HepG2 (cell line): ENCODE data around the gene LYSMD1. TPM values are rescaled to one million over a fixed set of nuclear protein-coding genes. Genes with fewer than 3 reads are reported as not detected.

ENCODE experiments used
- ADNP ChIP-seq: sonication (generic); formaldehyde crosslinking; IDR thresholded peaks from 2 replicates; pipeline ENCODE4 v1.4.0; 2020; ENCODE audit warnings: missing genetic modification reagents
- BRD4 ChIP-seq: sonication (generic); formaldehyde crosslinking; IDR thresholded peaks from 2 replicates; pipeline ENCODE4 v1.4.0; 2020; ENCODE audit warnings: missing genetic modification reagents
- GATA4 ChIP-seq: sonication (generic); IDR thresholded peaks from 2 replicates; pipeline ENCODE4 v1.6.1; 2016; ENCODE audit warnings: antibody characterized with exemption, low read depth, borderline replicate concordance
- HNRNPLL ChIP-seq: fragments of 200-400 bp; formaldehyde crosslinking; IDR thresholded peaks from 2 replicates; pipeline ENCODE4 v1.6.1; 2017; ENCODE audit warnings: mild to moderate bottlenecking, low read depth, low read length; ENCODE audit not compliant: poor library complexity, severe bottlenecking
- KDM3A ChIP-seq: IDR thresholded peaks from 2 replicates; pipeline ENCODE4 v1.6.1; 2018; ENCODE audit warnings: low read depth, missing compliant biosample characterization
- MAZ ChIP-seq, 2 experiments: sonication (generic) in 1 of 2; formaldehyde crosslinking in 1 of 2; IDR thresholded peaks; 2 replicates each; pipeline versions ENCODE4 v1.5.0 to v1.6.1; 2012 to 2020; ENCODE audit warnings: low read depth in 2 of 2, mild to moderate bottlenecking in 2 of 2, borderline replicate concordance in 1 of 2, improper control_type of control experiment in 1 of 2, low read length in 1 of 2, missing genetic modification reagents in 1 of 2, moderate library complexity in 1 of 2
- MIER3 ChIP-seq: IDR thresholded peaks from 2 replicates; pipeline ENCODE4 v1.6.1; 2016; ENCODE audit warnings: missing compliant biosample characterization, borderline replicate concordance
- NFYB ChIP-seq: sonication (generic); formaldehyde crosslinking; IDR thresholded peaks from 2 replicates; pipeline ENCODE4 v1.4.0; 2020; ENCODE audit warnings: missing genetic modification reagents
- PHF5A ChIP-seq: IDR thresholded peaks from one replicate; pipeline ENCODE4 v1.6.1; 2018; ENCODE audit warnings: low read depth, missing genetic modification reagents; ENCODE audit not compliant: unreplicated experiment
- RBM39 ChIP-seq: fragments of 200-400 bp; formaldehyde crosslinking; IDR thresholded peaks from one replicate; pipeline ENCODE4 v1.6.1; 2018; ENCODE audit warnings: antibody characterized with exemption, mild to moderate bottlenecking, low read depth, low read length; ENCODE audit not compliant: poor library complexity, severe bottlenecking
- SALL2 ChIP-seq: sonication (generic); formaldehyde crosslinking; IDR thresholded peaks from 2 replicates; pipeline ENCODE4 v1.8.1; 2023; ENCODE audit warnings: mild to moderate bottlenecking, missing genetic modification reagents, inconsistent platforms
- SAP130 ChIP-seq: IDR thresholded peaks from 2 replicates; pipeline ENCODE4 v1.6.1; 2016; ENCODE audit warnings: low read depth
- SOX6 ChIP-seq, 2 experiments: fragments of 450-650 bp in 1 of 2; sonication (generic) in 1 of 2; formaldehyde crosslinking in 1 of 2; IDR thresholded peaks; 2 replicates each; pipeline versions ENCODE4 v1.4.0 to v1.6.1; 2017 to 2020; ENCODE audit warnings: antibody characterized with exemption in 1 of 2, mild to moderate bottlenecking in 1 of 2, missing genetic modification reagents in 1 of 2
- SP1 ChIP-seq, 2 experiments: fragments of 450-650 bp in 1 of 2; sonication (generic) in 1 of 2; formaldehyde crosslinking in 1 of 2; IDR thresholded peaks; 2 replicates each; pipeline versions ENCODE4 v1.4.0 to v1.6.1; 2016 to 2020; ENCODE audit warnings: missing genetic modification reagents in 1 of 2
- SP4 ChIP-seq: sonication (generic); formaldehyde crosslinking; IDR thresholded peaks from 2 replicates; pipeline ENCODE4 v1.8.1; 2023; ENCODE audit warnings: mild to moderate bottlenecking, missing genetic modification reagents
- TBP ChIP-seq: sonication (generic); formaldehyde crosslinking; IDR thresholded peaks from 2 replicates; pipeline ENCODE4 v1.5.0; 2020; ENCODE audit warnings: missing genetic modification reagents
- ZBTB38 ChIP-seq: sonication (generic); formaldehyde crosslinking; IDR thresholded peaks from 2 replicates; pipeline ENCODE4 v1.5.1; 2020; ENCODE audit warnings: mild to moderate bottlenecking, missing genetic modification reagents
- ZFP36L1 ChIP-seq: sonication (generic); formaldehyde crosslinking; IDR thresholded peaks from 2 replicates; pipeline ENCODE4 v1.8.0; 2022; ENCODE audit warnings: mild to moderate bottlenecking, missing genetic modification reagents, moderate library complexity
- ZFP36L2 ChIP-seq: sonication (generic); formaldehyde crosslinking; IDR thresholded peaks from 2 replicates; pipeline ENCODE4 v1.4.0; 2020; ENCODE audit warnings: missing genetic modification reagents
- ZFP41 ChIP-seq: sonication (generic); formaldehyde crosslinking; IDR thresholded peaks from 2 replicates; pipeline ENCODE4 v1.4.0; 2020; ENCODE audit warnings: mild to moderate bottlenecking, missing genetic modification reagents, borderline replicate concordance
- ZMAT3 ChIP-seq: sonication (generic); formaldehyde crosslinking; conservative IDR thresholded peaks from 2 replicates; pipeline ENCODE4 v1.7.0; 2021; ENCODE audit warnings: missing genetic modification reagents
- ZNF124 ChIP-seq: sonication (generic); formaldehyde crosslinking; IDR thresholded peaks from 2 replicates; pipeline ENCODE4 v1.4.0; 2020; ENCODE audit warnings: missing genetic modification reagents
- ZNF619 ChIP-seq: sonication (generic); formaldehyde crosslinking; IDR thresholded peaks from 2 replicates; pipeline ENCODE4 v1.4.0; 2020; ENCODE audit warnings: mild to moderate bottlenecking, missing genetic modification reagents
- ZNF766 ChIP-seq: sonication (generic); formaldehyde crosslinking; IDR thresholded peaks from 2 replicates; pipeline ENCODE4 v1.5.0; 2020; ENCODE audit warnings: missing genetic modification reagents, borderline replicate concordance
- ZNF781 ChIP-seq: sonication (generic); formaldehyde crosslinking; IDR thresholded peaks from 2 replicates; pipeline ENCODE4 v1.5.1; 2020; ENCODE audit warnings: borderline replicate concordance, mild to moderate bottlenecking, missing genetic modification reagents; ENCODE audit errors: not compliant biosample characterization
- ZSCAN25 ChIP-seq: sonication (generic); formaldehyde crosslinking; IDR thresholded peaks from 2 replicates; pipeline ENCODE4 v1.8.0; 2022; ENCODE audit warnings: mild to moderate bottlenecking, missing genetic modification reagents
- polyA plus RNA-seq, 8 experiments: library from polyadenylated mRNA; depleted of rRNA in 3 of 8; stranded (reverse) in 7 of 8; unstranded in 1 of 8; fragments of >200 nt; fragmentation: Illumina TruSeq in 4 of 8; extraction: Trizol in 4 of 8; gene quantifications; 2 replicates each; pipeline versions ENCODE4 v1.2.1 to v1.2.3, GENCODE V29; 2011 to 2016; ENCODE audit warnings: low read depth in 4 of 8, missing spikeins in 1 of 8, mixed read lengths in 1 of 8; ENCODE audit not compliant: insufficient read depth in 1 of 8
- total RNA-seq, 5 experiments: library from RNA; depleted of rRNA; stranded (reverse); fragments of >200 nt; fragmentation: Illumina TruSeq; extraction: Trizol; gene quantifications; 2 replicates each; pipeline ENCODE4 v1.2.3, GENCODE V29; 2016; ENCODE audit warnings: low read depth in 1 of 5
- TF ChIP-seq, protein P1 (sequence below): IDR thresholded peaks from 2 replicates; pipeline ENCODE4 v1.6.1; 2018; ENCODE audit warnings: missing genetic modification reagents, mild to moderate bottlenecking, missing compliant biosample characterization
- TF ChIP-seq, protein P2 (sequence below): sonication (generic); formaldehyde crosslinking; IDR thresholded peaks from 2 replicates; pipeline ENCODE4 v1.4.0; 2020; ENCODE audit warnings: missing genetic modification reagents

Gene LYSMD1
- total and polyA plus RNA-seq, 2 of the 13 experiments (the other 11 are each of a cell fraction or from before 2014, with no cell fraction given) = 3.8 to 4.8 TPM

GRCh38 chr1:151146412-151147131 is 19.1 kb downstream of the LYSMD1 start, which contains the start of gene SEMA6C (continued):
- TF ChIP-seq SP1 (IDR thresholded peaks at IDR 0.05) = no peak
- peak; percentile 93 for TF ChIP-seq SP1 (CRISPR knock-in tag; IDR thresholded peaks at IDR 0.05)
- TF ChIP-seq ZNF619 (CRISPR knock-in tag) = 0 out of 2 replicates have a peak, but pooled peaks have one; percentile 55
- TF ChIP-seq, protein P1, sequence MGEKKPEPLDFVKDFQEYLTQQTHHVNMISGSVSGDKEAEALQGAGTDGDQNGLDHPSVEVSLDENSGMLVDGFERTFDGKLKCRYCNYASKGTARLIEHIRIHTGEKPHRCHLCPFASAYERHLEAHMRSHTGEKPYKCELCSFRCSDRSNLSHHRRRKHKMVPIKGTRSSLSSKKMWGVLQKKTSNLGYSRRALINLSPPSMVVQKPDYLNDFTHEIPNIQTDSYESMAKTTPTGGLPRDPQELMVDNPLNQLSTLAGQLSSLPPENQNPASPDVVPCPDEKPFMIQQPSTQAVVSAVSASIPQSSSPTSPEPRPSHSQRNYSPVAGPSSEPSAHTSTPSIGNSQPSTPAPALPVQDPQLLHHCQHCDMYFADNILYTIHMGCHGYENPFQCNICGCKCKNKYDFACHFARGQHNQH = peak; percentile 58; the same call in 1 of the 2 replicates
- 0 out of 2 replicates have a peak, but pooled peaks have one; percentile 49 for TF ChIP-seq ZFP36L1 (CRISPR knock-in tag)
- TF ChIP-seq MIER3 (CRISPR knock-in tag) = no peak
- peak; percentile 87 for TF ChIP-seq NFYB (CRISPR knock-in tag)
- TF ChIP-seq ZNF781 (CRISPR knock-in tag) = peak; percentile 72
- TF ChIP-seq MAZ (IDR thresholded peaks at IDR 0.05; ENCODE audit: borderline replicate concordance, low read depth, low read length) = peak; percentile 67; the same call in 1 of the 2 replicates
- TF ChIP-seq MAZ (CRISPR knock-in tag; IDR thresholded peaks at IDR 0.05; ENCODE audit: low read depth) = peak; percentile 69; the same call in 1 of the 2 replicates
- TF ChIP-seq PHF5A (CRISPR knock-in tag) = no peak
- peak; percentile 42; the same call in 1 of the 2 replicates for TF ChIP-seq TBP (CRISPR knock-in tag)
- peak; percentile 84 for TF ChIP-seq HNRNPLL
- TF ChIP-seq RBM39 = peak; percentile 62
- no peak for TF ChIP-seq SOX6 (IDR thresholded peaks at IDR 0.05)
- peak; percentile 77 for TF ChIP-seq SOX6 (CRISPR knock-in tag; IDR thresholded peaks at IDR 0.05)
- 0 out of 2 replicates have a peak, but pooled peaks have one; percentile 37 for TF ChIP-seq ZNF124 (CRISPR knock-in tag)
- TF ChIP-seq, protein P2, sequence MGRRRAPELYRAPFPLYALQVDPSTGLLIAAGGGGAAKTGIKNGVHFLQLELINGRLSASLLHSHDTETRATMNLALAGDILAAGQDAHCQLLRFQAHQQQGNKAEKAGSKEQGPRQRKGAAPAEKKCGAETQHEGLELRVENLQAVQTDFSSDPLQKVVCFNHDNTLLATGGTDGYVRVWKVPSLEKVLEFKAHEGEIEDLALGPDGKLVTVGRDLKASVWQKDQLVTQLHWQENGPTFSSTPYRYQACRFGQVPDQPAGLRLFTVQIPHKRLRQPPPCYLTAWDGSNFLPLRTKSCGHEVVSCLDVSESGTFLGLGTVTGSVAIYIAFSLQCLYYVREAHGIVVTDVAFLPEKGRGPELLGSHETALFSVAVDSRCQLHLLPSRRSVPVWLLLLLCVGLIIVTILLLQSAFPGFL (CRISPR knock-in tag) = no peak
- TF ChIP-seq ZSCAN25 = peak; percentile 86
- no peak for TF ChIP-seq ZBTB38 (CRISPR knock-in tag)
- 0 out of 2 replicates have a peak, but pooled peaks have one; percentile 56 for TF ChIP-seq SALL2 (CRISPR knock-in tag)
- TF ChIP-seq ADNP (CRISPR knock-in tag) = no peak
- TF ChIP-seq GATA4 = peak; percentile 49; the same call in 1 of the 2 replicates
- TF ChIP-seq KDM3A (CRISPR knock-in tag) = 0 out of 2 replicates have a peak, but pooled peaks have one; percentile 38
- TF ChIP-seq SAP130 (CRISPR knock-in tag) = peak; percentile 64
- peak; percentile 51; the same call in 1 of the 2 replicates for TF ChIP-seq ZFP41 (CRISPR knock-in tag)
- no peak; the same call in 1 of the 2 replicates for TF ChIP-seq BRD4 (CRISPR knock-in tag)
- TF ChIP-seq ZMAT3 (CRISPR knock-in tag) = 0 out of 2 replicates have a peak, but pooled peaks have one; percentile 47
- TF ChIP-seq ZFP36L2 (CRISPR knock-in tag) = 0 out of 2 replicates have a peak, but pooled peaks have one; percentile 13
- peak; percentile 38; the same call in 1 of the 2 replicates for TF ChIP-seq ZNF766 (CRISPR knock-in tag)
- peak; percentile 86 for TF ChIP-seq SP4 (CRISPR knock-in tag)
